22Rv1 (cell line): ENCODE measurements around the gene B4GALT6.

Experiments
- H3K27ac ChIP-seq: fragments of 450-650 bp; 2 replicates; pipeline ENCODE4 v1.5.1; 2017
- CTCF ChIP-seq: fragments of 450-650 bp; IDR thresholded peaks from 2 replicates; pipeline ENCODE4 v1.5.1; 2017; ENCODE audit warnings: mild to moderate bottlenecking
- ZFX ChIP-seq: fragments of 450-650 bp; IDR thresholded peaks from 2 replicates; pipeline ENCODE4 v1.6.1; 2017; ENCODE audit warnings: antibody characterized with exemption, borderline replicate concordance

The B4GALT6 gene

GRCh38 chr18:31649978-31650719 lies 34.2 kb downstream of the B4GALT6 start:
- no peak overlapping the region for H3K27ac ChIP-seq
- TF ChIP-seq CTCF (no peak), ZFX (no peak)

DNA sequence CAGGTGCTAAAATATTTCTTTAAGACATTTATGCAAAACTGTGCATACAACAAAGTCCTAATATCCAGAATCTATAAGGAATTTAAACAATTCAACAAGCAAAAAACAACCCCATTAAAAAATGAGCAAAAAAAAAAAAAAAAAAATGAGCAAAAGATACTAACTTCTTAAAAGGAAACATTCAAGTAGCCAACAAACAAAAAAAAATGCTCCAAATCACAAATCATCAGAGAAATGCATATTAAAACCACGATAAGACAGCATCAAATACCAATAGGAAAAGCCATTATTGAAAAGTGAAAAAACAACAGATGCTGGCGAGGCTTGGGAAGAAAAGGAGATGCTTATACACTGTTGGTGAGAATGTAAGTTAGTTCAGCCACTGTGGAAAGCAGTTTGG lies 34.9 kb downstream of the B4GALT6 start:
- TF ChIP-seq CTCF (no peak), ZFX (no peak)
- no peak overlapping the region for H3K27ac ChIP-seq

DNA sequence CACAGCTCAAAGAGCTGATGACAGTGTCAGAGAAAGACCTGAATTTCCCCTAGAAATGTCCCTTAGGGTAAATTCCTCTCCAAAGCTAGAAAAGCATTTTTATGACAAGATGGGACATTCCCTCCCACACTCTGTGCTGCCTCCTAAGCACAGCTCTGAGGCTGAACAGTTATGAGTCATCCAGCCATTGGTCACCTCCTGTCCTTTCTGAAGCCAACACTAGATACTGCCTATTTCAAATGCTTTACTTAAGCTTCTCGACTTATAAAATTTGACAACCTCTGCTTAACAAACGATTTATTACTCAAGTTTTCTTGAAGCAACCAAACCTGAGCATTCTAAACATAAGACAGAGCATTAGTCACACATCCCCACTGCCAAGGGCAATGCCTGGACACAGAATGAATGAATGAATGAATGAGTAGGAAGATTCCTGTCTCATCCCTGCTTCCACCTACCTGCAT lies 35.4 kb downstream of the B4GALT6 start:
- TF ChIP-seq CTCF, result no peak
- TF ChIP-seq ZFX, result no peak
- no peak overlapping the region for H3K27ac ChIP-seq

- H3K27ac ChIP-seq, result no peak overlapping the region
Measured at GRCh38 chr18:31648458-31648857, 35.9 kb downstream of the B4GALT6 start.

GRCh38 chr18:31647127-31647753 lies 37.1 kb downstream of the B4GALT6 start:
- H3K27ac ChIP-seq, result no peak overlapping the region
- TF ChIP-seq CTCF (no peak), ZFX (no peak)

More at GRCh38 chr18:31648458-31648857, 35.9 kb downstream of the B4GALT6 start:
- TF ChIP-seq ZFX (no peak), CTCF (no peak)

DNA sequence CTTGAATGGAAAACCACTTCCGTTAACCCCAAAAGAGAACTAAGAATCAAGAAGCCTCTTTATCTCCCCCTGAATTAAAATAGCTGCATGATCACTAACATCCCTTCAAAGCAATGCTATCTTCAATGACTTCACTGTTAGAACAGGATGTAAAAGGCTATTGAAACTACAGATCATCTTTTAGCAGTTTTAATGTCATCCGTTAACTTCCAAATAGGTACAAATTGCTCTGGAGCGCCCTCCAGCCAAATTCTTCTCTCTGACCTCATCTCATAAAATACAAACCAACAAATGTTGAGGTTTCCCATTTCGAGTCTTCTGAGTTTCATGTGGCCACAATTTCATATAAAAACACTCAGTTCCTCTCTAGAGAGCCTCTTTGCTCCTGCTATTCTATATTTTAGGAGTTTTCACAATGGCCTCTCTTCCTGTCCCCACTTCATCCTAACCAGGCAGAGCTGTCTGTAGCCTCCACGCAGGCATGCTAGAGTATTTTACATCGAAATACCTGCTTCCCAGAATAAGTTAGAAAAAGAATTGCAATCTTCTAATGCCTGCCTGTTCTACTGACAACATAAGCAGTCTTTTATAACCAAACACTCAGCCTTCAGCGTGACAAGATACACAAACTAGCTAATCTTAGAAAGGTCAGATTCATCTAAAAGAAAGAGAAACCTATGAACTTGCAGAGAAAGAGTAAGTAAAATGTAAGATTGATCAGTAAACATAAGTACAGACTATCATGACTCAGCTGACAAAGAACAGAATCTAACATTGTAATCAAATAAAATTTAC lies 37.9 kb downstream of the B4GALT6 start:
- no peak overlapping the region for H3K27ac ChIP-seq
- TF ChIP-seq CTCF (no peak), ZFX (no peak)

GRCh38 chr18:31645411-31645810 lies 39.0 kb downstream of the B4GALT6 start:
- no peak overlapping the region for H3K27ac ChIP-seq
- no peak for TF ChIP-seq CTCF
- no peak for TF ChIP-seq ZFX
